Stimulated activated effector memory CD8-positive, alpha-beta T cell treated with anti-CD3 and anti-CD28 coated beads, Interleukin-12 subunit alpha, Interleukin-12 subunit beta, amount 100 ng/mL, for 72 hours (primary cell): ENCODE results near the gene CCDC136.

ENCODE experiments used
- ATAC-seq: fragments of 150-1000 bp; cut with Tn5 transposase; 2 replicates; pipeline ENCODE4 v1.10.0; 2021
- DNase-seq, 2 donors: peaks; one replicate each; pipeline ENCODE4 v3.0.0; 2021 to 2022; ENCODE audit warnings: low spot score in 2 of 2
- H3K27ac Mint-ChIP-seq: one replicate; pipeline ENCODE4 v1.8.0; 2022; ENCODE audit warnings: mild to moderate bottlenecking, mixed read lengths
- H3K36me3 Mint-ChIP-seq: one replicate; pipeline ENCODE4 v1.8.0; 2022; ENCODE audit warnings: mild to moderate bottlenecking, mixed read lengths
- H3K4me1 Mint-ChIP-seq: one replicate; pipeline ENCODE4 v1.8.0; 2022; ENCODE audit warnings: mixed read lengths
- H3K4me3 Mint-ChIP-seq: one replicate; pipeline ENCODE4 v1.8.0; 2022; ENCODE audit warnings: mild to moderate bottlenecking, mixed read lengths
- H3K9me3 Mint-ChIP-seq: one replicate; pipeline ENCODE4 v1.8.0; 2022; ENCODE audit warnings: mixed read lengths

The CCDC136 gene

DNA sequence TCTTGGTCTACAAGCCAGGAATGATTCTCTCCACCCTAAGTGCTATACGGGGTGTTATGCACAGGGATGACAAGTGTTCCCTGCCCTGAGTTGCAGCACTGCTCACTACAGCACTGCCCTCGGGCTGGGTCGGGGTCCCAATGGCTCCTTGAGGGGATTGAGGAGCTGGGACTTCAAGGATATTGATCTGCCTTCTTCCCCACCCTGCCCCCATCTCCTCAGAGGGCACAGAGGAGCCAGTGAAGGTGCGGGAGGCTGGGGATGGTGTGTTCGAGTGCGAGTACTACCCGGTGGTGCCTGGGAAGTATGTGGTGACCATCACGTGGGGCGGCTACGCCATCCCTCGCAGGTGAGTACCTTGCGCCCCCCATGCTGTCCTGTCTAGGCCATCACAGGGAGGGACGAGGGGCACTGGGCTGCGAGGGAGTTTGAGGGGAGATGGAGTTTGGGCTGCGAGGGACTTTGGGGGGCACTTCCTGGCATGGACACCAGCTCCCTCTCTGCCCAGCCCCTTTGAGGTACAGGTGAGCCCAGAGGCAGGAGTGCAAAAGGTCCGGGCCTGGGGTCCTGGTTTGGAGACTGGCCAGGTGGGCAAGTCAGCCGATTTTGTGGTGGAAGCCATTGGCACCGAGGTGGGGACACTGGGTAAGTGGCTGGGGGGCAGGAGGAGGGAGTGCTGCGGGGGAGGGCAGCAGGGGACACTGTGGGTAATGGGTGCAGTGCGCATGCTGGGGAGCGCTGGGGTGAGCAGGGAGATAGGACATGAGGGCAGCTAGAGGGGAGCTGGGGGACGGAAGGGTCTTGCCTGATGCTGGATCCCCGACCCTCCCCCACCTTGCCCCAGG, 48.8 kb downstream of the CCDC136 start:
- Mint-ChIP-seq H3K4me1 (peaks cover 6% of the 10 kb centered on the region), H3K9me3 (no peaks in the 10 kb centered on the region), H3K27ac (no peak overlapping the region), H3K4me3 (no peak overlapping the region), H3K36me3 (no peaks in the 10 kb centered on the region)
- no peak for DNase-seq
- no peak for ATAC-seq

- no peak overlapping the region for H3K27ac Mint-ChIP-seq
- no peaks in the 10 kb centered on the region for H3K36me3 Mint-ChIP-seq
- H3K4me1 Mint-ChIP-seq, result peaks cover 6% of the 10 kb centered on the region
- ATAC-seq (no peak), DNase-seq (no peak)
- no peak overlapping the region for H3K4me3 Mint-ChIP-seq
- H3K9me3 Mint-ChIP-seq, result no peaks in the 10 kb centered on the region
Observed at GRCh38 chr7:128841171-128841690, 49.5 kb downstream of the CCDC136 start.

DNA sequence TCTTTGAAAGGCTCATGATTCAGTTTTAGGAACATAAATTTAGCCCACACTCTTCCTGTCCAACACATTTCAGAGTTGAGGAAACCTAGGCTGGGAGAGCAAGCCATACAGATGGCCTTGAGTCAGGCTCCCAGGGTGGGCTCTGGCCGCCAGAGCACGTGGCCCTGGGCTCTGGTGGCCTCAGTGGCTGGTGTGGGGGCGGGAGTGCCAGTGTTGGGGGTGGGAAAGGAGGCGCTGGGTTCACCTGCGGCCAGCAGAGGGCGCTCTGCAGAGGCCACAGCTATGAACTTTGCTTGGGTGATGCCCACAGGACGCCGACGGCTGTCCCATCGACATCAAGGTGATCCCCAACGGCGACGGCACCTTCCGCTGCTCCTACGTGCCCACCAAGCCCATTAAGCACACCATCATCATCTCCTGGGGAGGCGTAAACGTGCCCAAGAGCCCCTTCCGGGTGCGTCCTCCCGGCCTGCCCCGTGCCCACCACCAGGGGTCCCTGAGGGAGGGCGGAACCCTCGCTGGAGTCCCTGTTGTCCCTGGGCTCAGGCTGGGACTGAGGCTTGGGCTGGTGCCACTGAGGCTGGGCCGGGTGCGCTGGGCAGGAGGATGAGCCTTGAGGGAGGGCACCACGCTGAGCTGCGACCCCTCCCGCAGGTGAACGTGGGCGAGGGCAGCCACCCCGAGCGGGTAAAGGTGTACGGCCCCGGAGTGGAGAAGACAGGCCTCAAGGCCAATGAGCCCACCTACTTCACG, 50.3 kb downstream of the CCDC136 start:
- no peaks in the 10 kb centered on the region for H3K9me3 Mint-ChIP-seq
- H3K36me3 Mint-ChIP-seq, result no peaks in the 10 kb centered on the region
- H3K4me1 Mint-ChIP-seq, result peaks cover 6% of the 10 kb centered on the region
- ATAC-seq (peak; percentile 55), DNase-seq (peak; percentile 45 to 78)
- no peak overlapping the region for H3K4me3 Mint-ChIP-seq
- H3K27ac Mint-ChIP-seq, result no peak overlapping the region

GRCh38 chr7:128842674-128843641, 51.2 kb downstream of the CCDC136 start:
- DNase-seq, result no peak
- Mint-ChIP-seq H3K4me1 (peaks cover 6% of the 10 kb centered on the region), H3K36me3 (no peaks in the 10 kb centered on the region), H3K4me3 (no peak overlapping the region), H3K27ac (no peak overlapping the region), H3K9me3 (no peaks in the 10 kb centered on the region)
- ATAC-seq, result no peak

GRCh38 chr7:128843938-128844621, 52.3 kb downstream of the CCDC136 start:
- Mint-ChIP-seq H3K9me3 (no peaks in the 10 kb centered on the region), H3K4me3 (no peak overlapping the region), H3K36me3 (no peaks in the 10 kb centered on the region), H3K27ac (no peak overlapping the region), H3K4me1 (peaks cover 6% of the 10 kb centered on the region)
- ATAC-seq (no peak), DNase-seq (no peak)

GRCh38 chr7:128844777-128845311, 53.1 kb downstream of the CCDC136 start:
- ATAC-seq (no peak), DNase-seq (no peak)
- no peaks in the 10 kb centered on the region for H3K9me3 Mint-ChIP-seq
- H3K4me1 Mint-ChIP-seq, result peaks cover 6% of the 10 kb centered on the region
- H3K36me3 Mint-ChIP-seq, result no peaks in the 10 kb centered on the region
- H3K27ac Mint-ChIP-seq, result peak overlapping the region; percentile 68
- no peak overlapping the region for H3K4me3 Mint-ChIP-seq

DNA sequence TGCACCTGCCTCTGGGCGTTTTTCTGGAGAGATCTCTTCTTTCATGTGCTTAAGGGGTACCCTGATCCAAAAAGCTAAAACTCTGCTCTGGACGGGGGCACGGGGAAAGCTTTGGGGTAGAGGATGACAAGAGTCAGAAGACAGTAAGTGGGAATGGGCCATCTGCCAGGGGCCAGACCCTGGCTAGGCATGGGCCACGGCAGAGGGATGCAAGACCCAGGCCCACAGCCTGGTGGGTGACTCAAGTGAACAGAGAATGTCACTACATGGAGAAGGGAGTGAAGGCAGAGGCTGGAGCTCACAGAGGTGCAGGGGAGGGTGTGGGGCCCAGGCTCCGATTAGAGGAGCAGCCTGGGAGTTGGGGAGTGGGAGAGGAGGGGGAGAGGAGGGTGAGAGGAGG, 53.7 kb downstream of the CCDC136 start:
- H3K4me3 Mint-ChIP-seq, result no peak overlapping the region
- DNase-seq (no peak), ATAC-seq (no peak)
- H3K27ac Mint-ChIP-seq, result peak overlapping the region; percentile 68
- no peaks in the 10 kb centered on the region for H3K9me3 Mint-ChIP-seq
- peaks cover 6% of the 10 kb centered on the region for H3K4me1 Mint-ChIP-seq
- H3K36me3 Mint-ChIP-seq, result no peaks in the 10 kb centered on the region

- H3K27ac Mint-ChIP-seq, result no peak overlapping the region
- no peak overlapping the region for H3K4me3 Mint-ChIP-seq
- no peaks in the 10 kb centered on the region for H3K9me3 Mint-ChIP-seq
- no peak for ATAC-seq
- DNase-seq, result no peak
- H3K4me1 Mint-ChIP-seq, result peaks cover 6% of the 10 kb centered on the region
- H3K36me3 Mint-ChIP-seq, result no peaks in the 10 kb centered on the region
Observed at GRCh38 chr7:128845987-128846386, 54.2 kb downstream of the CCDC136 start.

DNA sequence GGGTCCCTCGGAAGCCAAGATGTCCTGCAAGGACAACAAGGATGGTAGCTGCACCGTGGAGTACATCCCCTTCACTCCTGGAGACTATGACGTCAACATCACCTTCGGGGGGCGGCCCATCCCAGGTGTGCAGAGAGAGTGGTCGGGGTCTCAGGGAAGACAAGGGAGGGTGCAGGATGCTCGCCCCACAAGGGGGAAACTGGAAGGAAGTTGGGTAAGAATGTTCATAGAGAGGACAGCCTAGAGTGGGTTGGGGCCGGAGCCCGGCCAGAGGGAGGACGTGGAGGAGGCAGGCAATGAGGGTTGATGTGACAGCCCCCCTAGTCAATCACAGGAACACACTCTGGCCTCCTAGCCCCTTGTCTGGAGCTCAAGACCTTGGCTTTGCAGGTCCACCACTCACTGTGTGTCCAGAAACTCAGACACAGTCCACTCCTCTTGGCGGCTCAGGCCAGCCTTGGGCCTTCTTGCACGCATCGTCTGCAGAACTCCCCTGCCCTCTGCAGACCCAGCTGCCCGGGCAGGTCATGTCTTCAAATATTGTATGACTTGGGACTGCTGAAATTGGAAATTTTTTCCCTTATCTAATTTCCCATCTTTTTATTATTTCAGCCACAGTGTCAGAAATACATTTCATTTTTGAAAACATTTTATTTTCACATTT, 55.1 kb downstream of the CCDC136 start:
- Mint-ChIP-seq H3K4me3 (no peak overlapping the region), H3K4me1 (peaks cover 4% of the 10 kb centered on the region), H3K36me3 (no peaks in the 10 kb centered on the region), H3K9me3 (no peaks in the 10 kb centered on the region), H3K27ac (no peak overlapping the region)
- no peak for ATAC-seq
- no peak for DNase-seq

DNA sequence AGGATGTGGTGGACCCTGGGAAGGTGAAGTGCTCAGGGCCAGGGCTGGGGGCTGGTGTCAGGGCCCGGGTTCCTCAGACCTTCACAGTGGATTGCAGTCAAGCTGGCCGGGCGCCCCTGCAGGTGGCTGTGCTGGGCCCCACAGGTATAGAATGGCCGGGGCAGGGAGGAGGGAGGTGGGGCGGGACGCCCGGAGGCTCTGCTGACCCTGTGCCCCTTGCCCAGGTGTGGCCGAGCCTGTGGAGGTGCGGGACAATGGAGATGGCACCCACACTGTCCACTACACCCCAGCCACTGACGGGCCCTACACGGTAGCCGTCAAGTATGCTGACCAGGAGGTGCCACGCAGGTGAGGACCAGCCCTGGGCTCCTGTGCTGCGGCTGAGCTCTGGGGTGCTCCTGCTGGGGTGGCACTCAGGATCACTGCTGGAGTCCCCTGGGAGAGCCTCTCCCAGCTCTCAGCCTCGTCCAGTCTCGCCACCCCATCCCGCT, 56.0 kb downstream of the CCDC136 start:
- Mint-ChIP-seq H3K36me3 (no peaks in the 10 kb centered on the region), H3K9me3 (no peaks in the 10 kb centered on the region), H3K4me1 (no peaks in the 10 kb centered on the region), H3K4me3 (no peak overlapping the region), H3K27ac (no peak overlapping the region)
- no peak for ATAC-seq
- no peak for DNase-seq

DNA sequence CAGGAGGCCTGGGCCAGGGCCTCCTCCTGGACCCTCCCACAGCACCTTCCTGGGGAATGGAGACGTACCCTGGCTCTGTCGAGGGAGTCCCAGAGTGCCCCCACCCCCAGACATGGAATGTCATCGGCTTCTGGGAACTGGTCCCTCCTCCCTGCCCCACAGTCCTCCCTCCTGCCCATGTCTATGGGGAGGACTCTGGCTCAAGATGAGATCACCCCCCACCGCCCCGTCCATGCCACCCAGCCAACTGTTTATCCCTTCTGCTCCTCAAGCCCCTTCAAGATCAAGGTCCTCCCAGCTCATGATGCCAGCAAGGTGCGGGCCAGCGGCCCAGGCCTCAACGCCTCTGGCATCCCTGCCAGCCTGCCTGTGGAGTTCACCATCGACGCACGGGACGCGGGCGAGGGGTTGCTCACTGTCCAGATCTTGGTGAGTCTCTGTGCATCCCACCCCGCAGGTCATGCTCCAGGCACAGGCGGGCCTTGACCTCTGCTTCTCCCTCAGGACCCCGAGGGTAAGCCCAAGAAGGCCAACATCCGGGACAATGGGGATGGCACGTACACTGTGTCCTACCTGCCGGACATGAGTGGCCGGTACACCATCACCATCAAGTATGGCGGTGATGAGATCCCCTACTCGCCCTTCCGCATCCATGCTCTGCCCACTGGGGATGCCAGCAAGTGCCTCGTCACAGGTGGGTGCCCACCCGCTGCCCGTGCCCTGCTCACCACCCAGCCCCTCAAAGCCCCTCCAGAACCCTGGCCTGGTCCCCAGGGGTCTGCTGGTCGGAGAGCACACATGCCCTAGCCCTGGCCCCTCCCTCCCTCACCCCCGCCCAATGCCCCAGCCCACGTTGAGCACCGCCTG, 56.8 kb downstream of the CCDC136 start:
- Mint-ChIP-seq H3K27ac (no peak overlapping the region), H3K4me3 (no peak overlapping the region), H3K9me3 (no peaks in the 10 kb centered on the region), H3K36me3 (no peaks in the 10 kb centered on the region), H3K4me1 (no peaks in the 10 kb centered on the region)
- ATAC-seq, result no peak
- no peak for DNase-seq

DNA sequence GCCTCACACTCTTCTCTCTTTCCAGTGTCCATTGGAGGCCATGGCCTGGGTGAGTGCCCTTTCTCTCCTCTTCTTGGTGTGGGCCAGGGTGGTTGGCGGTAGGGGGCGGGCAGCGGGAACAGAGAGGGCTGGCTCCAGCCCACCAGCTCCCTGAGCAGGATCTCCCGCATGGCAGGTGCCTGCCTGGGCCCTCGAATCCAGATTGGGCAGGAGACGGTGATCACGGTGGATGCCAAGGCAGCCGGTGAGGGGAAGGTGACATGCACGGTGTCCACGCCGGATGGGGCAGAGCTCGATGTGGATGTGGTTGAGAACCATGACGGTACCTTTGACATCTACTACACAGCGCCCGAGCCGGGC, 57.4 kb downstream of the CCDC136 start:
- no peak overlapping the region for H3K27ac Mint-ChIP-seq
- H3K4me1 Mint-ChIP-seq, result no peaks in the 10 kb centered on the region
- no peaks in the 10 kb centered on the region for H3K36me3 Mint-ChIP-seq
- ATAC-seq (no peak), DNase-seq (no peak)
- H3K4me3 Mint-ChIP-seq, result no peak overlapping the region
- H3K9me3 Mint-ChIP-seq, result no peaks in the 10 kb centered on the region

DNA sequence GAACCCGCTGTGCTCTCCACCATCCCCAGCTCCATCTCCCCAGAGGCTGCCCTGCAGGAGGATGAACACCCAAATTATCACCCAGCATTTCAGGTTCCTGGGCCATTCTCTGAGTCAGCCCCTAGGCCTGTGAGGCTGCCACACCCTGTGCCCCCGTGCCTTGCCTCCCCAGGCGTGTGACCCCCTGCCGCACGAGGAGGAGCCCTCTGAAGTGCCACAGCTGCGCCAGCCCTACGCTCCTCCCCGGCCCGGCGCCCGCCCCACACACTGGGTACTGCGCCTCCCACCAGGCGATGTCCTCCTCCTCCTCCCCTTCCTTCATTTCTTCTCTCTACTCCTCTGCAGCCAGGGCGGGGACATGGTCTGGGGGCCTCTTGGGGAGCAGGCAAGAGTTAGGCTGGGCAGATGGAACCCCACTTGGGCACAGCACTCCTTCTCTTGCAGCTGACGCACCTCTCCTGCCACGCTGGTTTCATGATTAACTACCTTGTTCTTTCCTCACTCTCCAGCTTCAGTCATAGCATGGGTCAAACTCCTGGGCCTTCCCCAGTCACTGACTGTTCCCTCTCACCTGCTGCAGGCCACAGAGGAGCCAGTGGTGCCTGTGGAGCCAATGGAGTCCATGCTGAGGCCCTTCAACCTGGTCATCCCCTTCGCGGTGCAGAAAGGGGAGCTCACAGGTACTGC, 58.2 kb downstream of the CCDC136 start:
- no peak for DNase-seq
- no peaks in the 10 kb centered on the region for H3K4me1 Mint-ChIP-seq
- no peaks in the 10 kb centered on the region for H3K9me3 Mint-ChIP-seq
- no peak overlapping the region for H3K4me3 Mint-ChIP-seq
- ATAC-seq, result no peak
- H3K27ac Mint-ChIP-seq, result no peak overlapping the region
- H3K36me3 Mint-ChIP-seq, result no peaks in the 10 kb centered on the region
